IMR-90 (cell line): ENCODE results near the gene MAMDC4.

Source experiments
- NFE2L2 ChIP-seq: fragments of 150-350 bp; IDR thresholded peaks from 2 replicates; pipeline ENCODE4 v1.6.1; 2016; ENCODE audit warnings: low read depth, mild to moderate bottlenecking, low read length
- RFX5 ChIP-seq: IDR thresholded peaks from 2 replicates; pipeline ENCODE4 v1.8.0; 2012; ENCODE audit warnings: low read depth, mild to moderate bottlenecking, low read length, moderate library complexity
- TF ChIP-seq, protein P1 (sequence below): conservative IDR thresholded peaks from 2 replicates; pipeline ENCODE4 v1.5.1; 2012; ENCODE audit warnings: mild to moderate bottlenecking, low read depth, low read length, improper control_type of control experiment

DNA sequence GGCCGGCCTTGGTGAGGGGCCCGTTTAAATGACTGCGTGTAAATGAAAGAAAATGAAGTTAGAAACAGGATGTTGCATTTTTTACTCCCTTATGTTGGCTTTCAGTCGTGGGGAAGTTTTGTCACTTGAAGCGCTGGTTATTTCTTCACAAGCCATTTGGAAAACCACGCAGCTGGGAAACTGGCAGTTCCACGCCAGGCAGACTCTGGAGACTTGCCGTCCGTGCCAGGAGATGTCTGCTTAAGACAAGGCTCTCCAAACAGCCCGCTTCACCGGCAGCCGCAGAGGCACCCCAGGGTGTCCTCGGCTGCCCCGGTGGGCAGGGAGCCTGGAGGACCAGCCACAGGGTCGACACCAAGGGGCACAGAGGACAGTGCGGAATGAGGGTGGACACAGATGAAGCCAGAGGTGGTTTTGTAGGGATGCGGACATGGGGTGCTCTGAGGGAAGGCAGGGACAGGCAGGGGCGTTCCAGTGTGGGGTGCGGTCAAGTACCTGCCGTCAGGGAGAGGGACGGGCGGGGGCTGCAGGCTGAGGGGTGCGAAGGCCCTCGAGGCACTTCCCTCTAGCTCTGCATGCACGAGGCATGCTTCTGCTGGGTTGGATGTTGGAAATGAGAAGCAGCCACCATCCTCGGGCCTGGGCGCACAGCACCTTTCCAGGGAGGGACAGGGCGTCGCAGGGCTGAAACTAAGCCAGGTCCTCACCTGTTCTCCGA lies 21.0 kb upstream of the MAMDC4 start:
- TF ChIP-seq, protein P1, sequence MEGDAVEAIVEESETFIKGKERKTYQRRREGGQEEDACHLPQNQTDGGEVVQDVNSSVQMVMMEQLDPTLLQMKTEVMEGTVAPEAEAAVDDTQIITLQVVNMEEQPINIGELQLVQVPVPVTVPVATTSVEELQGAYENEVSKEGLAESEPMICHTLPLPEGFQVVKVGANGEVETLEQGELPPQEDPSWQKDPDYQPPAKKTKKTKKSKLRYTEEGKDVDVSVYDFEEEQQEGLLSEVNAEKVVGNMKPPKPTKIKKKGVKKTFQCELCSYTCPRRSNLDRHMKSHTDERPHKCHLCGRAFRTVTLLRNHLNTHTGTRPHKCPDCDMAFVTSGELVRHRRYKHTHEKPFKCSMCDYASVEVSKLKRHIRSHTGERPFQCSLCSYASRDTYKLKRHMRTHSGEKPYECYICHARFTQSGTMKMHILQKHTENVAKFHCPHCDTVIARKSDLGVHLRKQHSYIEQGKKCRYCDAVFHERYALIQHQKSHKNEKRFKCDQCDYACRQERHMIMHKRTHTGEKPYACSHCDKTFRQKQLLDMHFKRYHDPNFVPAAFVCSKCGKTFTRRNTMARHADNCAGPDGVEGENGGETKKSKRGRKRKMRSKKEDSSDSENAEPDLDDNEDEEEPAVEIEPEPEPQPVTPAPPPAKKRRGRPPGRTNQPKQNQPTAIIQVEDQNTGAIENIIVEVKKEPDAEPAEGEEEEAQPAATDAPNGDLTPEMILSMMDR: no peak
- no peak for TF ChIP-seq NFE2L2
- TF ChIP-seq RFX5: no peak
